NOMO-1 (cell line): ENCODE results near the gene OR4N2.
"Not testable (repeated sequence)": the region's sequence is repeated elsewhere in the genome, so short reads cannot be mapped to it uniquely, and the experiment has no call there.

ENCODE experiments used
- DNase-seq, 2 experiments: peaks; one replicate each; lab custom pipeline; 2025; ENCODE audit not compliant: unreplicated experiment in 2 of 2; lab: John Stamatoyannopoulos, UW

Gene OR4N2

GRCh38 chr14:19828314-19828713, 24.7 kb downstream of the OR4N2 start:
- DNase-seq = no peak

GRCh38 chr14:19834203-19834848, 30.8 kb downstream of the OR4N2 start:
- not testable (repeated sequence) for DNase-seq

GRCh38 chr14:19838433-19838832, 34.9 kb downstream of the OR4N2 start:
- DNase-seq = no peak

- DNase-seq = no peak
Measured at GRCh38 chr14:19851365-19851764, 47.8 kb downstream of the OR4N2 start.

- not testable (repeated sequence) for DNase-seq
Measured at GRCh38 chr14:19866061-19866669, 62.6 kb downstream of the OR4N2 start.

GRCh38 chr14:19873178-19873577, 69.6 kb downstream of the OR4N2 start:
- no peak for DNase-seq

- no peak for DNase-seq
Measured at GRCh38 chr14:19874842-19875241, 71.3 kb downstream of the OR4N2 start, which contains the start of gene OR4K2. OR4K2 (plus strand) TSS chr14:19875142; CDS start chr14:19876268, 1,126 bp downstream.

- peak in 1 of 2 experiments; percentile 3 for DNase-seq
Measured at GRCh38 chr14:19878029-19878642, 74.6 kb downstream of the OR4N2 start.
